GM18909 (cell line): ENCODE results near the gene BRINP2.

Source experiments
- ATAC-seq: cut with Tn5 transposase; IDR thresholded peaks from one replicate; pipeline ENCODE4 v1.9.1; 2021; ENCODE audit warnings: mild to moderate bottlenecking; ENCODE audit not compliant: unreplicated experiment, poor library complexity

BRINP2 gene

GRCh38 chr1:177256153-177257075, 85.7 kb downstream of the BRINP2 start:
- ATAC-seq, result no peak

GRCh38 chr1:177257128-177257527, 86.4 kb downstream of the BRINP2 start:
- ATAC-seq, result no peak

- no peak for ATAC-seq
Observed at GRCh38 chr1:177257576-177257975, 86.8 kb downstream of the BRINP2 start.

GRCh38 chr1:177270863-177271262, 100.1 kb downstream of the BRINP2 start:
- ATAC-seq, result no peak

- no peak for ATAC-seq
Observed at GRCh38 chr1:177273141-177273540, 102.4 kb downstream of the BRINP2 start.

- ATAC-seq, result no peak
Observed at GRCh38 chr1:177274687-177275211, 104.0 kb downstream of the BRINP2 start.

GRCh38 chr1:177275736-177276135, 105.0 kb downstream of the BRINP2 start:
- ATAC-seq, result no peak

GRCh38 chr1:177278626-177279390, 108.0 kb downstream of the BRINP2 start:
- ATAC-seq, result no peak

GRCh38 chr1:177281901-177282300, 111.1 kb downstream of the BRINP2 start:
- ATAC-seq, result no peak

GRCh38 chr1:177282976-177283375, 112.2 kb downstream of the BRINP2 start:
- no peak for ATAC-seq

- ATAC-seq, result no peak
Observed at GRCh38 chr1:177283380-177283779, 112.6 kb downstream of the BRINP2 start.

- ATAC-seq, result no peak
Observed at GRCh38 chr1:177286396-177286795, 115.6 kb downstream of the BRINP2 start.

- no peak for ATAC-seq
Observed at GRCh38 chr1:177287270-177287669, 116.5 kb downstream of the BRINP2 start.

GRCh38 chr1:177287994-177288393, 117.2 kb downstream of the BRINP2 start:
- ATAC-seq, result no peak

GRCh38 chr1:177289532-177289931, 118.8 kb downstream of the BRINP2 start:
- ATAC-seq, result no peak

- no peak for ATAC-seq
Observed at GRCh38 chr1:177300431-177300830, 129.7 kb downstream of the BRINP2 start.

GRCh38 chr1:177301425-177302124, 130.8 kb downstream of the BRINP2 start:
- ATAC-seq, result no peak

GRCh38 chr1:177302357-177303044, 131.7 kb downstream of the BRINP2 start:
- ATAC-seq, result no peak

- ATAC-seq, result no peak
Observed at GRCh38 chr1:177305040-177306018, 134.6 kb downstream of the BRINP2 start.
